ENCODE data around the gene RGS18.

DNA sequence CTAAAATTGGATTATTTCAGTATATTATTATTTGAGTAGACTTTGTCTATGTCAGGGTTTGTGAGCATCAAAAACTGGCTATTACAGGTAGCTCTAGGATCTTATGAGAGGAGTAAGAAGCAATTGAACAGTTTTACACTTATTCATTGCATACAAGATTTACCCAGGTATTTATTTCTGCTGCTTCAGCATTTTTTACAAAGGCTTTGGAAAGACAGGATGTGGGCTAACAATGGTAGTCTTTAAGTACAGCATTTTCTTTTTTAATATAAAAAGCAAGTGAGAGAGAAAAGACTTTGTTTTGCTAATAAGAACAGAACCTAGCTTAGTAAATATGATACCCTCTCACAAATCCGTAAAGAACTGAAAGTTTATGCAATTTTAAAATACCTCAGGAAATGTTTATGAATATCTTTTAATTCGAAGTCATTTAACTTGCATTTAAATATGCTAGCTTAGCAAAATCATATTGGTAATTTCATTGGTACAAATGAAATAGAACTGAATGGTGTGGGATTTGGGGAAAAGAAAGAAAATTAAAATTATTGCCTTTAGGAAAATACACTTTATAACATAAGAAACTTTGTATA, 32.1 kb upstream of the RGS18 start:
- TF ChIP-seq TOX (CRISPR knock-in tag; IDR thresholded peaks at IDR 0.05; ENCODE audit: borderline replicate concordance) (no peak), ISL1 (CRISPR knock-in tag; IDR thresholded peaks at IDR 0.05) (no peak), GLIS3 (CRISPR knock-in tag; IDR thresholded peaks at IDR 0.05) (no peak), ZNF70 (CRISPR knock-in tag; IDR thresholded peaks at IDR 0.05) (no peak), ZFP30 (CRISPR knock-in tag; IDR thresholded peaks at IDR 0.05) (no peak), RARB (CRISPR knock-in tag; IDR thresholded peaks at IDR 0.05) (no peak), ZFP3 (CRISPR knock-in tag; IDR thresholded peaks at IDR 0.05) (no peak), BACH2 (CRISPR knock-in tag; IDR thresholded peaks at IDR 0.05; ENCODE audit: borderline replicate concordance) (no peak)
- TF ChIP-seq, protein P1, sequence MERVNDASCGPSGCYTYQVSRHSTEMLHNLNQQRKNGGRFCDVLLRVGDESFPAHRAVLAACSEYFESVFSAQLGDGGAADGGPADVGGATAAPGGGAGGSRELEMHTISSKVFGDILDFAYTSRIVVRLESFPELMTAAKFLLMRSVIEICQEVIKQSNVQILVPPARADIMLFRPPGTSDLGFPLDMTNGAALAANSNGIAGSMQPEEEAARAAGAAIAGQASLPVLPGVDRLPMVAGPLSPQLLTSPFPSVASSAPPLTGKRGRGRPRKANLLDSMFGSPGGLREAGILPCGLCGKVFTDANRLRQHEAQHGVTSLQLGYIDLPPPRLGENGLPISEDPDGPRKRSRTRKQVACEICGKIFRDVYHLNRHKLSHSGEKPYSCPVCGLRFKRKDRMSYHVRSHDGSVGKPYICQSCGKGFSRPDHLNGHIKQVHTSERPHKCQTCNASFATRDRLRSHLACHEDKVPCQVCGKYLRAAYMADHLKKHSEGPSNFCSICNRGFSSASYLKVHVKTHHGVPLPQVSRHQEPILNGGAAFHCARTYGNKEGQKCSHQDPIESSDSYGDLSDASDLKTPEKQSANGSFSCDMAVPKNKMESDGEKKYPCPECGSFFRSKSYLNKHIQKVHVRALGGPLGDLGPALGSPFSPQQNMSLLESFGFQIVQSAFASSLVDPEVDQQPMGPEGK (CRISPR knock-in tag; IDR thresholded peaks at IDR 0.05; ENCODE audit: borderline replicate concordance): no peak
- TF ChIP-seq, protein P2, sequence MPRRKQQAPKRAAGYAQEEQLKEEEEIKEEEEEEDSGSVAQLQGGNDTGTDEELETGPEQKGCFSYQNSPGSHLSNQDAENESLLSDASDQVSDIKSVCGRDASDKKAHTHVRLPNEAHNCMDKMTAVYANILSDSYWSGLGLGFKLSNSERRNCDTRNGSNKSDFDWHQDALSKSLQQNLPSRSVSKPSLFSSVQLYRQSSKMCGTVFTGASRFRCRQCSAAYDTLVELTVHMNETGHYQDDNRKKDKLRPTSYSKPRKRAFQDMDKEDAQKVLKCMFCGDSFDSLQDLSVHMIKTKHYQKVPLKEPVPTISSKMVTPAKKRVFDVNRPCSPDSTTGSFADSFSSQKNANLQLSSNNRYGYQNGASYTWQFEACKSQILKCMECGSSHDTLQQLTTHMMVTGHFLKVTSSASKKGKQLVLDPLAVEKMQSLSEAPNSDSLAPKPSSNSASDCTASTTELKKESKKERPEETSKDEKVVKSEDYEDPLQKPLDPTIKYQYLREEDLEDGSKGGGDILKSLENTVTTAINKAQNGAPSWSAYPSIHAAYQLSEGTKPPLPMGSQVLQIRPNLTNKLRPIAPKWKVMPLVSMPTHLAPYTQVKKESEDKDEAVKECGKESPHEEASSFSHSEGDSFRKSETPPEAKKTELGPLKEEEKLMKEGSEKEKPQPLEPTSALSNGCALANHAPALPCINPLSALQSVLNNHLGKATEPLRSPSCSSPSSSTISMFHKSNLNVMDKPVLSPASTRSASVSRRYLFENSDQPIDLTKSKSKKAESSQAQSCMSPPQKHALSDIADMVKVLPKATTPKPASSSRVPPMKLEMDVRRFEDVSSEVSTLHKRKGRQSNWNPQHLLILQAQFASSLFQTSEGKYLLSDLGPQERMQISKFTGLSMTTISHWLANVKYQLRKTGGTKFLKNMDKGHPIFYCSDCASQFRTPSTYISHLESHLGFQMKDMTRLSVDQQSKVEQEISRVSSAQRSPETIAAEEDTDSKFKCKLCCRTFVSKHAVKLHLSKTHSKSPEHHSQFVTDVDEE (CRISPR knock-in tag; IDR thresholded peaks at IDR 0.05): no peak

Measured in SK-N-SH treated with all-trans-retinoic acid at 6 μM for 48 hours (cell line).